Vagina (tissue), 2 donors: Measurements from ENCODE around the gene SLC25A25.

ENCODE experiments used
- CTCF ChIP-seq, 3 experiments: fragments of 450-650 bp in 2 of 3; fragments of 200-600 bp in 1 of 3; sonication (generic) in 1 of 3; IDR thresholded peaks; one replicate each; pipeline ENCODE4 v1.5.1; 2017 to 2019; ENCODE audit warnings: antibody characterized with exemption in 3 of 3, mild to moderate bottlenecking in 2 of 3, moderate library complexity in 2 of 3
- POLR2A ChIP-seq, 2 donors: fragments of 450-650 bp; IDR thresholded peaks; one replicate each; pipeline ENCODE4 v1.6.1; 2017; ENCODE audit warnings: antibody characterized with exemption in 2 of 2, mild to moderate bottlenecking in 2 of 2, moderate library complexity in 2 of 2

GRCh38 chr9:128100581-128100980, 32.5 kb downstream of the SLC25A25 start:
- TF ChIP-seq CTCF (IDR thresholded peaks at IDR 0.05) (no peak), POLR2A (IDR thresholded peaks at IDR 0.05) (no peak)
